OCI-LY7 (cell line): ENCODE measurements around the gene ZKSCAN5.

Source experiments
- CTCF ChIP-seq: fragments of 200-600 bp; sonication (generic); conservative IDR thresholded peaks from 2 replicates; pipeline ENCODE4 v1.5.1; 2014; ENCODE audit warnings: mild to moderate bottlenecking, antibody characterized with exemption, low read length, moderate library complexity, mixed read lengths
- EZH2phosphoT487 ChIP-seq: fragments of 200-600 bp; sonication (generic); IDR thresholded peaks from 2 replicates; pipeline ENCODE4 v1.6.1; 2018; ENCODE audit warnings: low read depth, borderline replicate concordance, mild to moderate bottlenecking, mixed run types, antibody characterized with exemption, low read length, moderate library complexity, mixed read lengths

- TF ChIP-seq CTCF (no peak), EZH2phosphoT487 (no peak)
Observed at GRCh38 chr7:99469381-99470065, 34.9 kb upstream of the ZKSCAN5 start.
